CD4-positive, alpha-beta T cell treated with Interleukin-6 at 100 ng/mL for 8 hours (primary cell): ENCODE measurements around the gene SLC9C1.

Source experiments
- DNase-seq: peaks from one replicate; pipeline ENCODE4 v3.0.0-alpha.2; 2020; ENCODE audit warnings: mixed read lengths, low spot score

SLC9C1 gene

DNA sequence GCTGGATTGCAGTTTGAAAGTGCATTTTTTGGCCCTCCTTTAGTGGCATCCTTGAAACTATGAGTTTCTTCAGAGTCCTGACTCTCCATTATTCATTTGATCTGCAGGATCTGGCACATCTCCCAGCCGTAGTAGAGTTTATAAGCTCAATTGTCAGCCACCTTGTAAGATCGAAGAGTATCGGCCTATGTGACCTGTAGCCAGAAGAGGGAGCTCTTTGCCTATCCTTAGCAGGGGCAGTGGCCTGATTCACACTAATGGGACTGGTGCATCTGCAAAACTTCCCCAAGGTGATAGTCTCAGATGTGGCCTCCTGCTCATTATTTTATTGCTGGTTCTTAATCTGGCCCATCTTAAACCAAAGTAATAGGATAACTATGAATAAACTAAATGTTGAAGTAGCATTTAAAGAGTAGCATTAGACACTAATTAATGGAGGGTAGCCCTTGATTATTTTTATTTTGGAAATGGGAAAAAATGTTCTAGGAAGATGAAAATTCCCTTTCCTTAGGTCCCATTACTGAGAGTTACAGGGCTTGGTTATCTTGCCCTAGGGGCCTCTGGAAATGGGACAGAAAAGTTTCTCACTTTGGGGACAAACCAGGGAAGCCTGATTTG, 182.1 kb downstream of the SLC9C1 start:
- DNase-seq = peak; percentile 80

DNA sequence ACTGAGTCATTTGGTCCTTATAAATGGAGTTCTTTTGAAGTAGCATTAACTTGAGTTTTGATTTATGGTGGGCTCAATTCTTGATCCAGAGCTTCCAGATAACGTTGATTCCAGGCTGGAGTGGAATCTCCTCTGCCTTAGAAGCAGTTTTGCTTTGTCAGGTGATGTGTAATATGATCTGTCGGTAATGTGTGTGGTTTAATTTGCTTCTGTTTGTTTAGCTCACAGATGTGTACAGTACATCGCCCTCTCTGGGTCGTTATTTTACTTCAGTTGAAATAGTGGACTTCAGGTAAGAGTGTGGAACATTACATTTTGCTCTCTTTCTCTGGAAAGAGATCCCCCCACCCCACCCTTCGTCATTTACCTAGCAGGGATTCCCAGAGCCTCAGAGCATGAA, 184.7 kb downstream of the SLC9C1 start:
- no peak for DNase-seq

DNA sequence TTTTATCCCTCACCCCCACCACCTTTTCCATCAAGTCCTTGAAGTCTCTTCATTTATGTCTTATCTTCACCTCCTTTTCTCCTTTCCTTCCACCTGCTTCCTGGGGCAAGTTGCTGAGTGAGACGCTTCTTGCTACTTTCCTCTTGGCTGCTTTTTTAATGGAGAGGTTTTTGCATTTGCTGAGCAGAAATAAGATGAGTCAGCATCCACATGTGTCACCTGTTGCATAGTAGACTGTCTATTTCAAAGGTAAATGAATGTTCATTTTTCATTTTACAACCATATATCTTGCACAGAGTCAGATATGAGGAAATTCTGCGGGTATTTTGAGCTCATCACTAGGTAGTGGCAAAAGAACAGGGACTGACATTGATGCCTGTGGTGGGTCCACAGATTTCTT, 189.2 kb downstream of the SLC9C1 start:
- DNase-seq = no peak

DNA sequence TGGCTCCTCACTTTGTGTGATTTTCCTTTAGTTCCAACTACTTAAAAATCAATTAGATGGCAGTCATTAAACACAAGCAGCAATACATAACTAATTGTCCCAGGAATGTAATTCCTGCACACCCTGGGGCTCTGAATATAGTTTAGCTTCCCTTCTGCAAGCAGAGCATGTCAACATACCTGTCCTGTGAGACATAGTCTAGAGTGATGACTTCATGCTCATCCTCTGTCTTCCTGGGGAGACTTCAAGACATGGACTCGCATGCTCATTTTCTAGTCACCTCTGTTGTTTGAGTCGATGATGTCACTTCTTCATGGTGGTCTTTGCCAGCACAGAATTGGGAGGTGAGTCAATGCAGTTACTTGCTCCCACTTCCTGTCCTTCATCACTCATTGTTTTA, 192.1 kb downstream of the SLC9C1 start:
- no peak for DNase-seq

DNA sequence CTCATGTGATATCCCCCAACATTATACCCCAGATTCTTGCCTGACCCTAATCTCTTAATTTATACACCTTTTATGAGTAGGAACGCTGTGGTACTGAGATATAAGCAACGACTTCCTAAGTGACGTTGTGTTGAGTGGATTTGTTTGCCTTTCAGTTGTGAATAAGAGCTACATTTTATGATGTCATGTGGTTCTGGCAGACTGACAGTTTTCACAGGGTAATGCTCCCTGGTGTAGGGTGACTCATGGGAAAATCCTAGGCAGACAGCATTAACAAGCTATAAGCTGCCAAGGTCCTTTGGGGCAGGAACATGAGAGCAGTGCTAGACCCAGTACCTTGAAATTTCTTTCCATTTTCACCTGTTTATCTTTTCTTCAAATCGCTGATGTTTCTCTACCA, 196.6 kb downstream of the SLC9C1 start:
- DNase-seq = no peak

DNA sequence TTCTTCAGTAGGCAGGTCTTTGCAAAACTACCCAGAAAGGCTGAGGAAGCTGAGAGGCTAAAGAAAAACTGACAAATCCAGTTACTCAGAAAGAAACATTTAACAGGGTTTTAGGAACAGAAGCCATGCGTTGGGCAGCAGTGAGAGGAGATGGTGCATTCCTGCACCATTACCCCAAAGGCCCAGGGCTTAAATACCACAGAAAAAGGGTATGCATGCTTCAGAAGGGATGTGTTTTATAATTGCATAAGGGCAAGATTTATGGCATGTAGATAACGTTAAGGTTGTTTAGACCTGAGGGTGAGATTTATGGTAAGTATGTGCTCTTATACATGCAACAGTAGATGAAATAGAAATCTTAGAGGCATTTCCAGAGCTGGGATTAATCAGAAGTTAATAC, 197.8 kb downstream of the SLC9C1 start:
- no peak for DNase-seq

DNA sequence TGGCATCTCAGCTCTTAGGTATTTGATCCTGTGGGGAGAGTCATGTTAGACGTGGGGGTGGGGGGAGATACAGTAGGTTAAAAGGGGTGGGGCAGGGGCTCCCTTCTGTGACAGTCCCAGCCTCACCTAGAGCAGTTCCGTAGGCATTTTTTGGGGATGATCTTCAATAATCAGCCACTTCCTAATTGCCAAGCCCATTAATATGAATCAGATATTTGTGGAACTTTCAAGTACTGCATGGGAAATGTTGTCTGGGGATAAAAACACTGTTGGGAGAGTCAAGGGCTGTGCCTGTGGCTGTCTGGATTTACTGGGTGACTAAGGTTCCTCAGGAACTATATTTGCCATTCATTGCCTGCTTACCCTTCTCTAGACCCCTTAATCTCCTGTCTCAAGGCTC, 198.3 kb downstream of the SLC9C1 start:
- no peak for DNase-seq

DNA sequence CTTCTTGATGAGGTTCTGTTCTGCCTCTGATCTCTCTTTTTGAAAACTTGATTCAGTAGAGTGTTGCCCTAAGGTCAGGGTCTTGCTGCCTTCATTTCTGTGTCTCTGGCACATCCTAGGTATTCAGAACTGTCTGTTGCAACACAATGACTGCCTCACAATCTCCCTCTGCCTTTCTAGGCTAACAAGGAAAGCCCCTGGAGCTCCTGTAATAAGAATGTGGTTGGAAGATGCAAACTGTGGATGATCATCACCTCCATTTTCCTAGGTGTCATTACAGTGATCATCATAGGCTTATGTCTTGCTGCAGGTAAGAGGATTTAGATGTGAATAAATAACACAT, 200.9 kb downstream of the SLC9C1 start:
- no peak for DNase-seq

DNA sequence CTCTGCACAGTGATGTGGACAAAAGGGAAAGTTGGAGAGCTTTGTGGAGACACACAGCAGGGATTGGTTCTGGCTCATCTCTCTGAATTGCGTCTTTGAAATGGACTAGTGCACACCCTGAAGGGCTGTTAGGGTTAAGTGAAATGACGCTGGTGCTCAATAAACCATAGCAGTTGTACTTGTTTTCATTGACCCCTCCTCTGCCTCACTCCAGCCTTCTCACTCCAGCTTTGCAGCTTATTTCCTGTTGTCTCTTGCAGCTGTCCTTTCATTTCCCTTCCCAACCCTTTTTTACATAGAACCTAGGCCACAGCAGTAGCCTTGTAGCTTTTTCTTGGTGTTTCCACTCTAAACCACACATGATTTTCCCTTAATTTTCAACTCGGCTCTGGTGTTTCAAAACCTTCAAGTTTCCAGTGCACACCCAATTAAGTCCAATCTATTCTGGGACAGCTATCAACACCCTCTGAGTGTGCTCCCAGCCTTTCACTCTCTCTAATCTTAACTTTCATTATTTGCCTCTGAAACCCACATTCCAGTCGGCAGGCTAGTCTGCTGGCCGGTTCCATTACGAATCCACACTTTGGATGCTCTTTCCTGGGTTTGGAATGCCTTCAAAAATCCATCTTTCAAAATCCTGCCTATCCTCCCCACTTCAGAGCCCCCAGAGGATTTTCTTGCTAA, 201.4 kb downstream of the SLC9C1 start:
- DNase-seq = no peak

DNA sequence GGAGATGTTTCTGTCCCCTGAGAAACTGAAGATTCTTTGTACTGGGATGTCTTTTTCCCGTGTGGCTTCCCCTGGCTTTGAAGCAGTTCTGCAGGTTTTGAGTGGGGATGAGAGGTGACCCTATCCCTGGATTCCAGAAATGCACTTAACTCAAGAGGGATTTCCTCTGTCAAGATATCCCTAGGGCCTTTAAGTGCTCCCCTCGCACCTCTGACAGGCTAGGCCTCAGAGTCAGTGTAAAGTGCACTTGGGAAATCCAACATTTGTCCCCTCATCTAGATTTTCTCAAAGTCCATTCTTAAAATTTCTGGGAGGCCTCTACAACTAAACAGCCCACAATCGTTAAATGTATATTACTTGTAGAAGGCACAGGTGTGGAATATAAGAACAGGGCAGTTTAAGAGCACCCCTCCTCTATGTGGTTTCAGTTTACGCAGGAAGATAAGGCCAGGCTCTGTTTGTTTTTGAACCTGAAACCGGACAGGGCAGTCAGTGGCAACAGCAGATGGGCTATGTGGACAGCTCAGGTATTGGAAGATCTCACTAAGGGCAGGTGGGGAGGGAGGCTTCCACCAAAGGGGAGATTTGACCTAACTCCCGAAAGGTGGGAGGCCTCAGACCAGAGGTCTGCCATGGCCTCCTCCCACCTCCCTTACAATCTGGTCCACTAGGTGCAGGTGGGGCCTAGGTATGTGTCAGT, 203.0 kb downstream of the SLC9C1 start:
- DNase-seq = no peak
